NCI-H2171 (cell line): ENCODE measurements around the gene ALKBH4.
"Not testable (repeated sequence)": the region's sequence is repeated elsewhere in the genome, so short reads cannot be mapped to it uniquely, and the experiment has no call there.

Source experiments
- DNase-seq: peaks from one replicate; lab custom pipeline; 2025; lab: John Stamatoyannopoulos, UW

The ALKBH4 gene

GRCh38 chr7:102464577-102465280 lies at the start of gene ALKBH4, which contains the start of gene LRWD1:
TSS of gene ALKBH4 (minus strand) at chr7:102464863. CDS start at chr7:102464836, 27 bp downstream.
TSS of gene LRWD1 (plus strand) at chr7:102464984. CDS start at chr7:102465081, 97 bp downstream.
- DNase-seq = peak; percentile 89

- not testable (repeated sequence) for DNase-seq
Observed at GRCh38 chr7:102512642-102513221, 48.1 kb upstream of the ALKBH4 start.

GRCh38 chr7:102511860-102512522 lies 47.3 kb upstream of the ALKBH4 start:
- not testable (repeated sequence) for DNase-seq

- DNase-seq = not testable (repeated sequence)
Observed at GRCh38 chr7:102510575-102510974, 45.9 kb upstream of the ALKBH4 start.

- DNase-seq = not testable (repeated sequence)
Observed at GRCh38 chr7:102507410-102508088, 42.9 kb upstream of the ALKBH4 start.

- not testable (repeated sequence) for DNase-seq
Observed at GRCh38 chr7:102505298-102506185, 40.9 kb upstream of the ALKBH4 start.

GRCh38 chr7:102503141-102503540 lies 38.5 kb upstream of the ALKBH4 start:
- DNase-seq = not testable (repeated sequence)

- DNase-seq = not testable (repeated sequence)
Observed at GRCh38 chr7:102498321-102498720, 33.7 kb upstream of the ALKBH4 start.

GRCh38 chr7:102497308-102497707 lies 32.6 kb upstream of the ALKBH4 start:
- not testable (repeated sequence) for DNase-seq

GRCh38 chr7:102496861-102497260 lies 32.2 kb upstream of the ALKBH4 start:
- DNase-seq = not testable (repeated sequence)

- DNase-seq = not testable (repeated sequence)
Observed at GRCh38 chr7:102494473-102495149, 29.9 kb upstream of the ALKBH4 start.

- not testable (repeated sequence) for DNase-seq
Observed at GRCh38 chr7:102494026-102494425, 29.4 kb upstream of the ALKBH4 start.

- DNase-seq = not testable (repeated sequence)
Observed at GRCh38 chr7:102493220-102493935, 28.7 kb upstream of the ALKBH4 start.

- not testable (repeated sequence) for DNase-seq
Observed at GRCh38 chr7:102490529-102491075, 25.9 kb upstream of the ALKBH4 start.

- not testable (repeated sequence) for DNase-seq
Observed at GRCh38 chr7:102484317-102484716, 19.7 kb upstream of the ALKBH4 start.

GRCh38 chr7:102481962-102482361 lies 17.3 kb upstream of the ALKBH4 start:
- DNase-seq = not testable (repeated sequence)

GRCh38 chr7:102479982-102480637 lies 15.4 kb upstream of the ALKBH4 start:
- not testable (repeated sequence) for DNase-seq

GRCh38 chr7:102479209-102479584 lies 14.5 kb upstream of the ALKBH4 start:
- not testable (repeated sequence) for DNase-seq
